Prostate gland (tissue), 2 donors: Measurements from ENCODE around the gene RAET1E.

Source experiments
- CTCF ChIP-seq, 4 experiments: fragments of 200-600 bp in 2 of 4; fragments of 450-650 bp in 2 of 4; sonication (generic) in 2 of 4; IDR thresholded peaks; 1 replicate in 3 of 4; 2 replicates in 1 of 4; pipeline ENCODE4 v1.5.1; 2016 to 2019; ENCODE audit warnings: antibody characterized with exemption in 4 of 4, mild to moderate bottlenecking in 2 of 4, moderate library complexity in 2 of 4
- POLR2A ChIP-seq: fragments of 450-650 bp; IDR thresholded peaks from one replicate; pipeline ENCODE4 v1.6.1; 2016; ENCODE audit warnings: antibody characterized with exemption, mild to moderate bottlenecking

GRCh38 chr6:149900620-149901443 is 2.9 kb upstream of the RAET1E start:
- TF ChIP-seq CTCF (IDR thresholded peaks at IDR 0.05) (no peak), POLR2A (no peak)
